ENCODE measurements around the gene MBTD1. TPM values are rescaled to one million over a fixed set of nuclear protein-coding genes. Genes with fewer than 3 reads are reported as not detected.

Gene MBTD1
- total RNA-seq, 1 donor from 2014 or later: 69.8 TPM

GRCh38 chr17:51166198-51166986 is 93.5 kb downstream of the MBTD1 start, which contains the start of gene NME2:
Gene NME2, plus strand, starts transcription at chr17:51166411. Its CDS starts 420 bp downstream, at chr17:51166831.
- Mint-ChIP-seq H3K27me3 (ENCODE audit: insufficient read depth, low read depth) (peaks cover 2% of the 10 kb centered on the region), H3K27ac (peak within 1 kb of the TSS; percentile 84), H3K4me1 (peaks cover 21% of the 10 kb centered on the region), H3K36me3 (peaks cover 26% of the 10 kb centered on the region), H3K9me3 (no peaks in the 10 kb centered on the region), H3K4me3 (peak within 1 kb of the TSS; percentile 97)
- Histone ChIP-seq H3K79me2 (ENCODE audit: low read depth) (peaks cover 12% of the 10 kb centered on the region), H3K36me3 (peaks cover 4% of the 10 kb centered on the region), H4K20me1 (ENCODE audit: low read depth) (peaks cover 15% of the 10 kb centered on the region), H3K9ac (peak within 1 kb of the TSS; percentile 0), H3K9me3 (ENCODE audit: low read depth) (no peaks in the 10 kb centered on the region), H3K4me2 (peak within 1 kb of the TSS; percentile 93), H3F3A (ENCODE audit: low read depth) (peaks cover 31% of the 10 kb centered on the region), H3K4me3 (peak within 1 kb of the TSS; percentile 66), H3K27me3 (no peaks in the 10 kb centered on the region), H3K4me1 (peaks cover 4% of the 10 kb centered on the region), H2AFZ (replicated peaks) (peak within 1 kb of the TSS; percentile 75), H3K27ac (no peak within 1 kb of the TSS)
- peak; percentile 93 for DNase-seq (ENCODE audit: low spot score)
- no peak for TF ChIP-seq EZH2phosphoT487 (IDR thresholded peaks at IDR 0.05)
- no peak for TF ChIP-seq CTCF (IDR thresholded peaks at IDR 0.05)
- no peak for TF ChIP-seq EZH2 (IDR thresholded peaks at IDR 0.05)

- peaks cover 12% of the 10 kb centered on the region for H3K79me2 ChIP-seq (ENCODE audit: low read depth)
- no peak overlapping the region for H2AFZ ChIP-seq (replicated peaks)
- peak overlapping the region; percentile 97 for H3K4me3 Mint-ChIP-seq
- no peaks in the 10 kb centered on the region for H3K9me3 ChIP-seq (ENCODE audit: low read depth)
- peak overlapping the region; percentile 66 for H3K4me3 ChIP-seq
- peaks cover 4% of the 10 kb centered on the region for H3K4me1 ChIP-seq
- H3K9me3 Mint-ChIP-seq: no peaks in the 10 kb centered on the region
- H3K36me3 Mint-ChIP-seq: peaks cover 25% of the 10 kb centered on the region
- H3K4me2 ChIP-seq: peak overlapping the region; percentile 93
- H3K27ac ChIP-seq: no peak overlapping the region
- H3F3A ChIP-seq (ENCODE audit: low read depth): peaks cover 25% of the 10 kb centered on the region
- peaks cover 9% of the 10 kb centered on the region for H3K36me3 ChIP-seq
- peak; percentile 48 for DNase-seq (ENCODE audit: low spot score)
- peaks cover 15% of the 10 kb centered on the region for H4K20me1 ChIP-seq (ENCODE audit: low read depth)
- H3K27ac Mint-ChIP-seq: peak overlapping the region; percentile 84
- TF ChIP-seq EZH2phosphoT487 (IDR thresholded peaks at IDR 0.05): no peak
- TF ChIP-seq EZH2 (IDR thresholded peaks at IDR 0.05): no peak
- no peak for TF ChIP-seq CTCF (IDR thresholded peaks at IDR 0.05)
- no peaks in the 10 kb centered on the region for H3K27me3 ChIP-seq
- peaks cover 2% of the 10 kb centered on the region for H3K27me3 Mint-ChIP-seq (ENCODE audit: insufficient read depth, low read depth)
- H3K4me1 Mint-ChIP-seq: peaks cover 21% of the 10 kb centered on the region
- no peak overlapping the region for H3K9ac ChIP-seq
Observed at GRCh38 chr17:51165680-51166197, 94.1 kb downstream of the MBTD1 start.

DNA sequence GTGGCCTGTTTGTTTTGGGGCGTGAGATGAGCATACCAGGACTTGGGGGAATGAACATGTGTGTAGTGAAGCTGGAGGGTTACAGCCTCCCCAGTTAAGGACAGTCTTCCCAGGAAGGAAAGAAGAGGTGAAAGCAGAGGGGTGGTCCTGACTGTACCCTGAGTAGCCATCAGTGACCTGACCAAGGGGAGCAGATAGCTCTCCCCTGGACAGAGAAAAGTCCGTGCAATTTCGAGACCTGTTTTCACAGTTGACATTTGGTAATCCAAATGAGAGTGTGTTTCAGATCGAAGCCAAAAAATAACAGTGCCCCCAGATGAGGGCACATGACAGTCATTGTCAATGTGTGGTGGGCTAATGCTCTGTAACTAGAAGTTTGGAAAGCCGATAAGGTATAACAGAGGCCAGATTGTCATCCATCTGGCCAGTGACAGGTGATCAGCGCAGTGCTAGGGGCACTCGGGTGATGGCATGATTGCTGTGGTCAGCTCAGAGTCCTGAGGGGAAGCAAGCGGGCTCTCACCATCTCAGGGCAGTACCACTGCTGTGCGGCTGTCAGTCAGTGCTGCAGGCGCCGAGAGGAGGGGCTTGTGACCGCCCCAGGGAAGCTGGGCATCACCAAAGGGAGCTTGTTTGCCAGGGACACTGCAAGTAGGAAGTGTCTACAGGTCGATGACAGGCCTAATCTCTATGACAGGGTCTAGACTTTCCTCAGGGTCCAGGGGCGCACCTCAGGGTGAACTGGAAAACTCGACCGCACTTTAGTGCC is 94.8 kb downstream of the MBTD1 start:
- H3K79me2 ChIP-seq (ENCODE audit: low read depth): peaks cover 12% of the 10 kb centered on the region
- H3K27ac ChIP-seq: no peak overlapping the region
- TF ChIP-seq CTCF (IDR thresholded peaks at IDR 0.05): no peak
- TF ChIP-seq EZH2 (IDR thresholded peaks at IDR 0.05): no peak
- no peak for TF ChIP-seq EZH2phosphoT487 (IDR thresholded peaks at IDR 0.05)
- H3K9me3 Mint-ChIP-seq: no peaks in the 10 kb centered on the region
- H3K27me3 ChIP-seq: no peaks in the 10 kb centered on the region
- H3F3A ChIP-seq (ENCODE audit: low read depth): peaks cover 24% of the 10 kb centered on the region
- peak overlapping the region; percentile 97 for H3K4me3 Mint-ChIP-seq
- H3K4me1 ChIP-seq: peaks cover 4% of the 10 kb centered on the region
- peaks cover 2% of the 10 kb centered on the region for H3K27me3 Mint-ChIP-seq (ENCODE audit: insufficient read depth, low read depth)
- H3K36me3 ChIP-seq: peaks cover 9% of the 10 kb centered on the region
- peaks cover 21% of the 10 kb centered on the region for H3K4me1 Mint-ChIP-seq
- peak; percentile 50 for DNase-seq (ENCODE audit: low spot score)
- peaks cover 28% of the 10 kb centered on the region for H3K36me3 Mint-ChIP-seq
- H3K9me3 ChIP-seq (ENCODE audit: low read depth): no peaks in the 10 kb centered on the region
- H2AFZ ChIP-seq (replicated peaks): no peak overlapping the region
- peak overlapping the region; percentile 93 for H3K4me2 ChIP-seq
- H4K20me1 ChIP-seq (ENCODE audit: low read depth): peaks cover 15% of the 10 kb centered on the region
- peak overlapping the region; percentile 66 for H3K4me3 ChIP-seq
- peak overlapping the region; percentile 68 for H3K27ac Mint-ChIP-seq
- H3K9ac ChIP-seq: no peak overlapping the region

Data from neural progenitor cell (in vitro differentiated cells).